SH-SY5Y (cell line): ENCODE results near the gene GRIK3.

Experiments
- GATA2 ChIP-seq: IDR thresholded peaks from 2 replicates; pipeline ENCODE4 v1.6.1; 2011; ENCODE audit warnings: mild to moderate bottlenecking, low read depth, low read length
- GATA3 ChIP-seq: IDR thresholded peaks from 2 replicates; pipeline ENCODE4 v1.6.1; 2011; ENCODE audit warnings: low read depth, mild to moderate bottlenecking, low read length, moderate library complexity

Gene GRIK3

GRCh38 chr1:37035796-37036666 lies 1.7 kb upstream of the GRIK3 start:
- TF ChIP-seq GATA3 (no peak), GATA2 (no peak)

GRCh38 chr1:37035014-37035691 lies 838 bp upstream of the GRIK3 start:
- TF ChIP-seq GATA3 (no peak), GATA2 (0 out of 2 replicates have a peak, but pooled peaks have one; percentile 27)

GRCh38 chr1:37033355-37034101 lies 787 bp downstream of the GRIK3 start:
- no peak for TF ChIP-seq GATA2

GRCh38 chr1:37032660-37033354 lies 1.5 kb downstream of the GRIK3 start:
- no peak for TF ChIP-seq GATA3
- no peak for TF ChIP-seq GATA2

GRCh38 chr1:37031871-37032270 lies 2.4 kb downstream of the GRIK3 start:
- TF ChIP-seq GATA3: no peak
- no peak for TF ChIP-seq GATA2

GRCh38 chr1:37031429-37031828 lies 2.9 kb downstream of the GRIK3 start:
- TF ChIP-seq GATA3 (no peak), GATA2 (no peak)

- TF ChIP-seq GATA3: no peak
- no peak for TF ChIP-seq GATA2
These were observed 5.2 kb downstream of the GRIK3 start for GRCh38 chr1:37028981-37029617.

- TF ChIP-seq GATA2 (no peak), GATA3 (no peak)
These were observed 12.8 kb downstream of the GRIK3 start for GRCh38 chr1:37021502-37021901.

GRCh38 chr1:37020653-37021277 lies 13.6 kb downstream of the GRIK3 start:
- no peak for TF ChIP-seq GATA3
- no peak for TF ChIP-seq GATA2

- no peak for TF ChIP-seq GATA3
- TF ChIP-seq GATA2: no peak
These were observed 15.8 kb downstream of the GRIK3 start for GRCh38 chr1:37018510-37018909.

- TF ChIP-seq GATA2 (no peak), GATA3 (no peak)
These were observed 16.6 kb downstream of the GRIK3 start for GRCh38 chr1:37017720-37018119.

- TF ChIP-seq GATA3 (no peak), GATA2 (no peak)
These were observed 18.2 kb downstream of the GRIK3 start for GRCh38 chr1:37016121-37016520.

- TF ChIP-seq GATA2 (no peak), GATA3 (no peak)
These were observed 18.6 kb downstream of the GRIK3 start for GRCh38 chr1:37015713-37016112.
